GM23248 (cell line): ENCODE data around the gene HSPBP1. TPM values are rescaled to one million over a fixed set of nuclear protein-coding genes. Genes with fewer than 3 reads are reported as not detected.

ENCODE experiments used
- DNase-seq: peaks from one replicate; pipeline ENCODE4 v3.0.0-alpha.2; 2015
- H2AFZ ChIP-seq: fragments of 200-600 bp; sonication (generic); 2 replicates; pipeline ENCODE4 v1.6.1; 2016; ENCODE audit warnings: antibody characterized with exemption
- H3F3A ChIP-seq: fragments of 200-600 bp; sonication (generic); 2 replicates; pipeline ENCODE4 v1.6.1; 2016; ENCODE audit warnings: mild to moderate bottlenecking, antibody characterized with exemption, mixed run types; ENCODE audit not compliant: insufficient read depth
- H3K27ac ChIP-seq: fragments of 200-600 bp; sonication (generic); 2 replicates; pipeline ENCODE4 v1.5.1; 2016; ENCODE audit warnings: mild to moderate bottlenecking
- H3K27me3 ChIP-seq: fragments of 200-600 bp; sonication (generic); replicated peaks from 2 replicates; pipeline ENCODE4 v1.6.1; 2016; ENCODE audit warnings: mild to moderate bottlenecking; ENCODE audit not compliant: insufficient read depth
- H3K36me3 ChIP-seq: fragments of 200-600 bp; sonication (generic); 2 replicates; pipeline ENCODE4 v1.6.1; 2016; ENCODE audit warnings: low read depth, mild to moderate bottlenecking
- H3K4me1 ChIP-seq: fragments of 200-600 bp; sonication (generic); 2 replicates; pipeline ENCODE4 v1.6.1; 2016; ENCODE audit warnings: mild to moderate bottlenecking; ENCODE audit not compliant: insufficient read depth
- H3K4me2 ChIP-seq: fragments of 200-600 bp; sonication (generic); one replicate; pipeline ENCODE4 v1.6.1; 2016; ENCODE audit warnings: mild to moderate bottlenecking; ENCODE audit not compliant: unreplicated experiment
- H3K4me3 ChIP-seq: fragments of 200-600 bp; sonication (generic); 2 replicates; pipeline ENCODE4 v1.5.1; 2016; ENCODE audit warnings: mild to moderate bottlenecking
- H3K79me2 ChIP-seq: fragments of 200-600 bp; sonication (generic); 2 replicates; pipeline ENCODE4 v1.6.1; 2016; ENCODE audit warnings: mild to moderate bottlenecking; ENCODE audit not compliant: insufficient read depth
- H3K9ac ChIP-seq: fragments of 200-600 bp; sonication (generic); 2 replicates; pipeline ENCODE4 v1.6.1; 2016; ENCODE audit warnings: mild to moderate bottlenecking
- H3K9me2 ChIP-seq: fragments of 200-600 bp; sonication (generic); 2 replicates; pipeline ENCODE4 v1.6.1; 2016; ENCODE audit warnings: mixed run types, mild to moderate bottlenecking, moderate library complexity; ENCODE audit not compliant: insufficient read depth
- H3K9me3 ChIP-seq: fragments of 200-600 bp; sonication (generic); one replicate; pipeline ENCODE4 v1.6.1; 2017; ENCODE audit warnings: low read depth
- H4K20me1 ChIP-seq: fragments of 200-600 bp; sonication (generic); 2 replicates; pipeline ENCODE4 v1.6.0; 2016; ENCODE audit not compliant: insufficient read depth
- EZH2 ChIP-seq: fragments of 200-600 bp; sonication (generic); IDR thresholded peaks from 2 replicates; pipeline ENCODE4 v1.6.1; 2018; ENCODE audit warnings: antibody characterized with exemption, mild to moderate bottlenecking; ENCODE audit not compliant: insufficient read depth, poor library complexity, severe bottlenecking
- EZH2phosphoT487 ChIP-seq: fragments of 200-600 bp; sonication (generic); IDR thresholded peaks from 2 replicates; pipeline ENCODE4 v1.6.1; 2018; ENCODE audit warnings: antibody characterized with exemption, moderate library complexity, mild to moderate bottlenecking, low read depth; ENCODE audit not compliant: insufficient read depth
- WGBS, 2 experiments: methylation state at CpG; one replicate each; pipeline ENCODE4 v1.1.6; 2015 to 2017; ENCODE audit warnings: low lambda C conversion rate in 2 of 2, low coverage in 1 of 2; ENCODE audit errors: missing lambda C conversion rate in 2 of 2; 5-methylcytosine and 5-hydroxymethylcytosine counted together
- in situ Hi-C: fragments of 300-500 bp; cut with MboI; formaldehyde crosslinking; loops from 2 replicates; pipeline ENCODE4 v1.15.0; 2020
- polyA plus RNA-seq: library from polyadenylated mRNA; unstranded; fragments of >200 nt; fragmentation: Nextera tagmentation; extraction: Ambion mirVana; gene quantifications from 2 replicates; pipeline ENCODE4 v1.2.1, GENCODE V29; 2016
- total RNA-seq: library from RNA; depleted of rRNA; stranded (reverse); fragments of >200 nt; shearing (Covaris generic); gene quantifications from 2 replicates; pipeline ENCODE4 v1.2.3, GENCODE V29; 2014

Gene HSPBP1
- total and polyA plus RNA-seq, 2 experiments from 2014 or later, result 42.5 to 62.5 TPM

DNA sequence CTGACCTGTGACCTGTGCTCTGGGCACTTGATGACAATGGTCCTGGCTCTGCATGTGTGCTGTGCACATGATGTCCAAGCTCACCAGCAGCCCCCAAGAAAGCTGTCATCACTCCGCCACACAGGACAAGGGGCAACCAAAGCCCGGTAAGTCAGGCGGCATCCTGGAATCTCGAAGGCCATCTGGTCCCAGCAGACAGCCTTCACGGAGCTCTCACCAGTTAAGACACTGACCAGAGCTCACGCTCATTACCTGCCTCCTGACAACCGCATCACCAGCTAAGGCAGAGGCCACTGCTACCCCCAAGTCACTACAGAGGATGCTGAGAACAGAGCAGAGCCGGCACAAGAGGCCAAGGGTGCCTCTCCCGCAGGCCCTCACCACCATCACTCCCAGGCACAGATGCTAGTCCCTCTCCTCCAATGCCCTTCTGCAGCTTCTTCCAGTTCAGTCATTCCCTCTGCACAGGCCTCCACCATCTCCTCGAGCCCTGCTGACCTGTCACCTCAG lies 31.7 kb downstream of the HSPBP1 start:
- Histone ChIP-seq H3K4me1 (0 out of 2 replicates have a peak, but pooled peaks cover 3% of the 10 kb centered on the region), H3K9ac (no peak overlapping the region), H3K9me2 (no peaks in the 10 kb centered on the region), H4K20me1 (no peaks in the 10 kb centered on the region; the same call in 1 of the 2 replicates), H3K27me3 (no peaks in the 10 kb centered on the region), H3K79me2 (peaks cover 85% of the 10 kb centered on the region), H2AFZ (no peak overlapping the region), H3K36me3 (no peaks in the 10 kb centered on the region), H3K4me2 (no peak overlapping the region), H3K9me3 (no peaks in the 10 kb centered on the region), H3K27ac (peak overlapping the region; percentile 35), H3F3A (no peaks in the 10 kb centered on the region), H3K4me3 (no peak overlapping the region)
- in situ Hi-C loops, result no loop called here
- no peak for TF ChIP-seq EZH2
- TF ChIP-seq EZH2phosphoT487, result no peak
- 78 to 82% methylated on average over 10 of the region's 10 CpGs for WGBS, 2 experiments
- no peak for DNase-seq

DNA sequence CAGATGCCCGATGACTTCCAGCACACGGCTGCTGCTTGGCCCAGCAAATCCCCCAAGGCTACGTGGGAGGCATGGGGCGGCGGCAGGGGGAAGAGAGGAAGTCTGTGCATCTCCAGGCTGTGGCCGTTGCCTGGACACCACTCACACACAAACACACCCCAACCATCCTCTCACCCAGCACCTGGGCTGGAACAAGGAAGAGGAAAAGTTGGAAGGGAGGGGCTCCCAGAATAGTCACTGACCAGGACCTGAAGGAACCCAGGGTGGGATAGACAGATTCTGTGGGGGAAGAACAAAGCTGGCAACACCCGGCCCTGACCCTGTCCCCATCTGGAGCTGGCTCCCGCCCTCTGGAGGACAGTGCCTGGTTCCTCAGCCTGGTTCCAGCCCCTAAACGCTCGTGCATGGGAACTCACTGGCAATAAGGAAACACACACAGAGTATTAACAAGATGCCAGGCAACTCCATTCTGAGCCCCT lies 32.2 kb downstream of the HSPBP1 start:
- Histone ChIP-seq H3K9me3 (no peaks in the 10 kb centered on the region), H3K9me2 (no peaks in the 10 kb centered on the region), H3K4me3 (no peak overlapping the region), H3F3A (no peaks in the 10 kb centered on the region), H3K36me3 (no peaks in the 10 kb centered on the region), H3K9ac (no peak overlapping the region), H2AFZ (no peak overlapping the region), H4K20me1 (no peaks in the 10 kb centered on the region; the same call in 1 of the 2 replicates), H3K4me2 (no peak overlapping the region), H3K79me2 (peaks cover 79% of the 10 kb centered on the region), H3K27ac (peak overlapping the region; percentile 35), H3K27me3 (no peaks in the 10 kb centered on the region), H3K4me1 (0 out of 2 replicates have a peak, but pooled peaks cover 3% of the 10 kb centered on the region)
- peak; percentile 73 for DNase-seq
- 49 to 51% methylated on average over 10 of the region's 10 CpGs for WGBS, 2 experiments
- in situ Hi-C loops, result no loop called here
- no peak for TF ChIP-seq EZH2phosphoT487
- no peak for TF ChIP-seq EZH2

DNA sequence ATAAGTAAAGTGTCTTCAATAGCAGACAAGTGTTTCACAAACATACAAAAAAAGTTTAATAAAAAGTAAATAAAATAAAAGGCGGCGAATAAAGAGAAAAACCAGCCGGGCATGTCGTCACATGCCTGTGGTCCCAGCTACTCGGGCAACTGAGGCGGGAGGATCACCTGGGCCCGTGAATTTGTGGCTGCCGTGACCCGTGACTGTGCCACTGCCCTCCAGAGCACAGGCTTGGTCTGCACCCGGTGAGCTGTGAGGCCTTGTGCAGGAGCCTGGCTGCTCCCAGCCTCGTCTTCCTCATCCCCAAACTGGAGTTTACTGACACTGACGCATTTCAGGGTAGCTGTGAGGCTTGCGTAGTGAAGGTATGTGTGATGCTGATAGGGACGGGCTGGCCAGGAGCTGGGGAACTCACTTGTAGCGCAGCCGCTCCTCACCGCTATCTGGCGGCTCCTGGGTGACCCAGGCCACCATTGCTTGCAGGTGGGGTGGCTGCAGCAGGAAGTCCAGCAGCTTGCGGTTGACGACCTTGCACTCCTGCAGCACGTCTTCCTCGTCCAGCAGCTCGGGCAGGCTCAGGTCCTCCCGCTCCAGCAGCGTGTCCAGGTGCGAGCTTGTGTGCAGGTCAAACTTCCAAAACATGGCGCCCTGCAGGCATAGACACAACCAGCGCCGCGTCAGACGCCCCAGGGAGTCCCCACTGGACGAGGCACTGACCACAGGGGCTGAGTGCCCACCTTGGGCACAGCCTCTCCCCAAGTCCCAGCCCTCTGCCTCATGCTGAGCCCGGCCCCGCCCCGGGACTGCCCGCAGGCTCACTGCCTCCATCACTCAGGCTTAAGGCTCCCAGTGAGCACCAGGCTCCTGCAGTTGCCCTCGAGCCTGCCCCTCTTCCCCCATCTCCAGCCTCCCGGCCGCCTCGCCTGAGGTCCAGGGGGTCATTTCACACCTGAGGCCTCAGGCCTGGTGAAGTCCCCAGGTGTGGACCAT lies 33.2 kb downstream of the HSPBP1 start:
- no peak for DNase-seq
- Histone ChIP-seq H3F3A (no peaks in the 10 kb centered on the region), H3K27me3 (no peaks in the 10 kb centered on the region), H3K9me2 (no peaks in the 10 kb centered on the region), H3K9ac (no peak overlapping the region), H2AFZ (no peak overlapping the region), H3K4me2 (no peak overlapping the region), H3K36me3 (no peaks in the 10 kb centered on the region), H3K79me2 (peaks cover 70% of the 10 kb centered on the region), H4K20me1 (no peaks in the 10 kb centered on the region; the same call in 1 of the 2 replicates), H3K4me3 (no peak overlapping the region), H3K9me3 (no peaks in the 10 kb centered on the region), H3K27ac (peak overlapping the region; percentile 27; the same call in 1 of the 2 replicates), H3K4me1 (0 out of 2 replicates have a peak, but pooled peaks cover 3% of the 10 kb centered on the region)
- in situ Hi-C loops, result no loop called here
- TF ChIP-seq EZH2phosphoT487 (no peak), EZH2 (no peak)
- WGBS, 2 experiments, result 92 to 93% methylated on average over 38 to 40 of the region's 40 CpGs

DNA sequence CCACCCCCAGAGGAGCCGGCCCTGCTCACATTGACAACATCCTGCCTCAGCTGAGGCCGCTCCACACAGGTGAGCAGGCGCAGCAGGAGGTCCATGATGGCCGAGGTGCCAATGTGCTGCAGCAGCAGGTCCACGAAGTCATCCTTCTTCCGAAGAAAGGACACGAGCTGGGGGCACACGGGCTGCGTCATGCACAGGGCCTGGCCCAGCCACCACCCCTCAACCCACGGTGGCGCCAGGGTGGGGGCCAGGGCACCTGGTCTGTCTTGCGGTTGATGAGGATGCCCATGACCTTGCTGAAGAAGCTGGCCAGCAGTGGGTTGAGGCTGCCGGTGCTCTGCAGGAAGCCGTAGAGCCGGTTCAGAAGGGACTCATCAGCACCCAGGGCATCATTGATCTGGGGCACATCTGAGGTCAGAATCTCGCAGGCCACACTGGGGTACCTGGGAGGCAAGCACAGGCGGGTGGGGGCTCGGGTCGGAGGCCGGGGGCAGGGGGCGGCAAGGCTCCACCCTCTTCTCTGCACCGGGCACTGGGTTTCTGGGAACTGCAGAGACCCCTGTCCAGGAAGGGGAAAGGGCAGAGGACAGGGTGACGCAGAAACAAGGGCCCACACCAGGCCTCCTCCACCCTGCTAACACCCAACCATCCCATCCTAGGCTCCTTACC lies 34.5 kb downstream of the HSPBP1 start:
- 86 to 88% methylated on average over 17 to 23 of the region's 23 CpGs for WGBS, 2 experiments
- H3F3A ChIP-seq, result no peaks in the 10 kb centered on the region
- H3K4me1 ChIP-seq, result 0 out of 2 replicates have a peak, but pooled peaks cover 3% of the 10 kb centered on the region
- H3K9me3 ChIP-seq, result no peaks in the 10 kb centered on the region
- H2AFZ ChIP-seq, result no peak overlapping the region
- no peaks in the 10 kb centered on the region for H3K27me3 ChIP-seq
- H3K4me3 ChIP-seq, result no peak overlapping the region
- peaks cover 56% of the 10 kb centered on the region for H3K79me2 ChIP-seq
- no peaks in the 10 kb centered on the region; the same call in 1 of the 2 replicates for H4K20me1 ChIP-seq
- no peaks in the 10 kb centered on the region for H3K36me3 ChIP-seq
- DNase-seq, result no peak
- no peaks in the 10 kb centered on the region for H3K9me2 ChIP-seq
- no peak for TF ChIP-seq EZH2phosphoT487
- TF ChIP-seq EZH2, result no peak
- H3K27ac ChIP-seq, result no peak overlapping the region
- in situ Hi-C loops, result no loop called here
- H3K9ac ChIP-seq, result no peak overlapping the region
- H3K4me2 ChIP-seq, result no peak overlapping the region
